ENCODE measurements around the gene ARHGAP24. TPM values are rescaled to one million over a fixed set of nuclear protein-coding genes. Genes with fewer than 3 reads are reported as not detected.
"Not testable (repeated sequence)": the region's sequence is repeated elsewhere in the genome, so short reads cannot be mapped to it uniquely, and the experiment has no call there.

Gene ARHGAP24
- total RNA-seq, 2 experiments from 2014 or later: not detected

- H3K36me3 Mint-ChIP-seq (ENCODE audit: low read depth): no peaks in the 10 kb centered on the region
- ChIA-PET CTCF (no interaction called here), POLR2A (no interaction called here)
- H3K9me3 Mint-ChIP-seq: no peaks in the 10 kb centered on the region
- no peak for DNase-seq
- no peak overlapping the region for H3K4me3 Mint-ChIP-seq
- H3K27me3 Mint-ChIP-seq: no peaks in the 10 kb centered on the region
- H3K27ac Mint-ChIP-seq: no peak overlapping the region
- no peaks in the 10 kb centered on the region for H3K4me1 Mint-ChIP-seq
Measured at GRCh38 chr4:85952528-85952927, 477.6 kb downstream of the ARHGAP24 start.

GRCh38 chr4:85952972-85953650 lies 478.2 kb downstream of the ARHGAP24 start:
- DNase-seq: no peak
- Mint-ChIP-seq H3K27ac (no peak overlapping the region), H3K36me3 (ENCODE audit: low read depth) (no peaks in the 10 kb centered on the region), H3K27me3 (no peaks in the 10 kb centered on the region), H3K9me3 (no peaks in the 10 kb centered on the region), H3K4me1 (no peaks in the 10 kb centered on the region), H3K4me3 (no peak overlapping the region)
- ChIA-PET POLR2A (no interaction called here), CTCF (no interaction called here)

DNA sequence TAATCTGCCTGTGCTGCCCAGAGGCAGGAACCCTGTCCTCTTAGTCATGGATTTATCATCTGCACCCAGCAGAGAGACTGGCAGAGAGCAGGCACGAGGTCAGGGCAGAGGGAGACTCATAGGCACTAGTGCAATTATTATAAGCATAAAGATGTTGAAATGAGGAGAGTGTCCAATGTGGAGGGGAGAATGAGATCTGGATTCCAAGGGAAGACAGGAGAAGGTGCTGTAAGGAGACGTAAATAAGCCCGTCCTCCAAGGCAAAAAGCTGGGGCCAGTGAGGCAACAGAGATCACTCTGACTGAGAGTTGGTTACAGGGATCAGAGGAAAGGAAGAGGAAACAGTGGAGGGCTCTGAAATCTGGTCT lies 478.7 kb downstream of the ARHGAP24 start:
- POLR2A ChIA-PET: no interaction called here
- no peaks in the 10 kb centered on the region for H3K27me3 Mint-ChIP-seq

DNA sequence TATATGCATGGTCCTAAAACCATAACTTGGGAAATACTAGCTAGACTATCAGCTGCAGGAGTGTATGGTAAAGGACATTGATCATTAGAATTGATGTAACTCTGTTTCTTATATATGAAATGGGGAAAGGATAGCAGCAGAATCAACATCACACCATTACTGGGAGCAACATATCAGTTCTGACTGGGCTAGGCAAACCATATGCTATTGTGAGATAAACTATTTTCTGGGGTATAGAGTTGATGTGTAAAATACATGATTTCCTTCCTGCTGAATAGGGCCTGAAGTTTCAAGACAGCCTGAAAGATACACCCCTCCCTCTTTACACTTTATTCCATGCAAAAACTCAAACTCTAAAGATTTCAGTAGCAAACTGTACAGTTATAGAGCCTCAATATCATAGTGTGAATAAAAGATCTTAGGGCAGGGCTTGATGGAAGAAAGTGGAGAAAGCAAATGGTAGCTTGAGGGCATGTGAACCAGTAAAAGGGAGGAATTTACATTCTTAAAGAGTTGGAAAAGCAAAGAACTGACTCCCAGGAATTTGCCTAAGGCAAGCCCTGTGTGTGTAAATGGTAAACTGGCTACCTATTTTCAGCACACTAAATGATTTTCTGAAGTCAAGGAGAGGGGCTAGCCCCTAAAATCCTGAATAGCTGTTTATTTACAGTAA lies 480.8 kb downstream of the ARHGAP24 start:
- no peak for DNase-seq
- H3K27ac Mint-ChIP-seq: no peak overlapping the region
- no peaks in the 10 kb centered on the region for H3K27me3 Mint-ChIP-seq
- ChIA-PET CTCF (no interaction called here), POLR2A (no interaction called here)
- no peaks in the 10 kb centered on the region for H3K36me3 Mint-ChIP-seq (ENCODE audit: low read depth)
- no peaks in the 10 kb centered on the region for H3K4me1 Mint-ChIP-seq
- H3K4me3 Mint-ChIP-seq: no peak overlapping the region
- H3K9me3 Mint-ChIP-seq: no peaks in the 10 kb centered on the region

More for the DNA sequence above, 478.7 kb downstream of the ARHGAP24 start:
- Mint-ChIP-seq H3K27ac (no peak overlapping the region), H3K9me3 (no peaks in the 10 kb centered on the region), H3K36me3 (ENCODE audit: low read depth) (no peaks in the 10 kb centered on the region), H3K4me1 (no peaks in the 10 kb centered on the region), H3K4me3 (no peak overlapping the region)
- DNase-seq: no peak
- CTCF ChIA-PET: no interaction called here

DNA sequence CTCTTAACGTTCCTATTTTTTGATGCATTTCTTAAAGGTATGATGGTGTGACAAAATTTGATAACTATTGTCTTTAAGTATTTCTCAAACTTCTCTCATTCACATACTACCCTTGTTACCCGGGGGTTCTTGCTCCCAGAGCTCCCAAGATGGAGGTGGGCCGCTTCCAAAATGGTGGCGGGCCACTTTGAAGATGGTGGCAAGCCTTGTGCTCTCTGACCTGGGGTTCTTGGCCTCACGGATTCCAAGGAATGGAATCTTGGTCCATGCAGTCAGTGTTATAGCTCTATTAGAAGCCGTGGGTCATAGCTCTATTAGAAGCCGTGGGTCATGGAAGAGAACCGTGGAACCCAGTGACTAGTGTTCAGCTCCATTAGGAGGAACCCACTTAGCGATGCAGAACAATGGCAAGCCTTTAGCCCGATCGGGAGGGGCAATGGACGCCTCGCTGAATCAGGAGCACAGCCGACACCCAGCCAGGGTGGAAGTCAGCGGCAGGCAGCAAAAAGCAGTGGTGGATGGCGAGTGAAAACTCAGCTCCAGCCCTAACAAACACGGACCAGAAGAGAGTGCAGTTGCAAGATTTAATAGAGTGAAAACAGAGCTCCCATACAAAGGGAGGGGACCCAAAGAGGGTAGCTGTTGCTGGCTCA lies 481.5 kb downstream of the ARHGAP24 start:
- H3K27me3 Mint-ChIP-seq: no peaks in the 10 kb centered on the region
- POLR2A ChIA-PET: no interaction called here

GRCh38 chr4:85961887-85962286 lies 486.9 kb downstream of the ARHGAP24 start:
- Mint-ChIP-seq H3K4me3 (no peak overlapping the region), H3K9me3 (no peaks in the 10 kb centered on the region), H3K27ac (no peak overlapping the region), H3K4me1 (no peaks in the 10 kb centered on the region), H3K36me3 (ENCODE audit: low read depth) (no peaks in the 10 kb centered on the region), H3K27me3 (no peaks in the 10 kb centered on the region)
- no peak for DNase-seq
- ChIA-PET POLR2A (no interaction called here), CTCF (no interaction called here)

More for the DNA sequence above, 481.5 kb downstream of the ARHGAP24 start:
- no peaks in the 10 kb centered on the region for H3K9me3 Mint-ChIP-seq
- no peak overlapping the region for H3K27ac Mint-ChIP-seq
- H3K4me3 Mint-ChIP-seq: no peak overlapping the region
- H3K4me1 Mint-ChIP-seq: no peaks in the 10 kb centered on the region
- no peaks in the 10 kb centered on the region for H3K36me3 Mint-ChIP-seq (ENCODE audit: low read depth)
- CTCF ChIA-PET: no interaction called here
- DNase-seq: no peak

DNA sequence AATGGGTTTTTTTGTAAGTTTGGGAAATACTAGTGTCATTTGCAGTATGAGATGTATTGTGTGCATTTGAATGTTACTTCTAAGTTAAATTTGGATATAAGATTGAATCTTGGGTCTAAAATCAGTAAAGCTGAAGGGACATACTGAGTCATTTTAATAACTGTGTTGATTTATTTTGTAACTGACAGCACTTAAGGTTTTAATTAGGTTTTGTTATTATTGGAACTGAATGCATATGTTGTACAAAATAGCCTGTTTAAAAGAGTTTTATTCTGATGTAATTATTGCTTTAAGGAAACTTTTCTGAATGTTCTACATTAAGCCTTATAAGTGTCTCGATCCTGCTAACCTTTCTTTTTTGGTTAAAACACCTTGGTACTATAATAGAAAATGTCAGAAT lies 488.3 kb downstream of the ARHGAP24 start:
- DNase-seq: no peak

GRCh38 chr4:85964298-85964697 lies 489.3 kb downstream of the ARHGAP24 start:
- POLR2A ChIA-PET: no interaction called here
- Mint-ChIP-seq H3K4me1 (no peaks in the 10 kb centered on the region), H3K9me3 (no peaks in the 10 kb centered on the region), H3K27ac (no peak overlapping the region), H3K4me3 (no peak overlapping the region), H3K27me3 (no peaks in the 10 kb centered on the region), H3K36me3 (ENCODE audit: low read depth) (no peaks in the 10 kb centered on the region)
- no peak for DNase-seq
- CTCF ChIA-PET: no interaction called here

More for the DNA sequence above, 488.3 kb downstream of the ARHGAP24 start:
- H3K36me3 Mint-ChIP-seq (ENCODE audit: low read depth): no peaks in the 10 kb centered on the region
- H3K4me1 Mint-ChIP-seq: no peaks in the 10 kb centered on the region
- H3K27me3 Mint-ChIP-seq: no peaks in the 10 kb centered on the region
- H3K9me3 Mint-ChIP-seq: no peaks in the 10 kb centered on the region
- H3K27ac Mint-ChIP-seq: no peak overlapping the region
- CTCF ChIA-PET: no interaction called here
- no peak overlapping the region for H3K4me3 Mint-ChIP-seq
- POLR2A ChIA-PET: no interaction called here

- H3K9me3 Mint-ChIP-seq; H3K36me3 Mint-ChIP-seq (ENCODE audit: low read depth); H3K27ac Mint-ChIP-seq; POLR2A ChIA-PET; H3K27me3 Mint-ChIP-seq; CTCF ChIA-PET; H3K4me3 Mint-ChIP-seq; DNase-seq; H3K4me1 Mint-ChIP-seq: not testable (repeated sequence)
Measured at GRCh38 chr4:85965017-85965416, 490.1 kb downstream of the ARHGAP24 start.

DNA sequence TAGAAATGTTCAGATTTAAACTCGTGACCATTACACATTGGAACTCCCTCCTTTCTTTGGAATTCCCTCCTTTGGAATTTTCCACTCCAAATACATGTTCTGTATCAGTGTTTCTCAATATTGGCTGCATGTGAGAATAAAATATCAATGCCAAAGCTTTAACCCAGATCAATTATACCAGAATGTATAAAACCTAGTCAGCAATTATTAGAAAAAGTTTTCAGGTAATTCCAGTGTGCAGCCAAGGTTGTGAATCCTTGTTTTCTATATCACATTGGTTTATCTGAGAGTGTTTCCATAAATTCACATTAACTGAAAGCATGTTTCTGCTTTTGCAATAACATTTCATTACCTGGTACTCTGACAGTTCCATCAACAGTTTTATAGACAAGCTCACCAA lies 490.6 kb downstream of the ARHGAP24 start:
- ChIA-PET POLR2A (no interaction called here), CTCF (no interaction called here)
- H3K9me3 Mint-ChIP-seq: no peaks in the 10 kb centered on the region

GRCh38 chr4:85966373-85966772 lies 491.4 kb downstream of the ARHGAP24 start:
- Mint-ChIP-seq H3K27ac (no peak overlapping the region), H3K4me3 (no peak overlapping the region), H3K9me3 (no peaks in the 10 kb centered on the region), H3K27me3 (no peaks in the 10 kb centered on the region), H3K36me3 (ENCODE audit: low read depth) (no peaks in the 10 kb centered on the region), H3K4me1 (no peaks in the 10 kb centered on the region)
- DNase-seq: no peak
- ChIA-PET POLR2A (no interaction called here), CTCF (no interaction called here)

More for the DNA sequence above, 490.6 kb downstream of the ARHGAP24 start:
- H3K4me1 Mint-ChIP-seq: no peaks in the 10 kb centered on the region
- no peak overlapping the region for H3K27ac Mint-ChIP-seq
- H3K36me3 Mint-ChIP-seq (ENCODE audit: low read depth): no peaks in the 10 kb centered on the region
- no peak overlapping the region for H3K4me3 Mint-ChIP-seq
- DNase-seq: no peak
- no peaks in the 10 kb centered on the region for H3K27me3 Mint-ChIP-seq

GRCh38 chr4:85967872-85968271 lies 492.9 kb downstream of the ARHGAP24 start:
- no peak overlapping the region for H3K27ac Mint-ChIP-seq
- POLR2A ChIA-PET: no interaction called here
- no peaks in the 10 kb centered on the region for H3K4me1 Mint-ChIP-seq
- H3K27me3 Mint-ChIP-seq: no peaks in the 10 kb centered on the region
- CTCF ChIA-PET: no interaction called here
- no peaks in the 10 kb centered on the region for H3K36me3 Mint-ChIP-seq (ENCODE audit: low read depth)
- no peaks in the 10 kb centered on the region for H3K9me3 Mint-ChIP-seq
- DNase-seq: no peak
- H3K4me3 Mint-ChIP-seq: no peak overlapping the region

GRCh38 chr4:85968945-85969819 lies 494.2 kb downstream of the ARHGAP24 start:
- Mint-ChIP-seq H3K27ac (no peak overlapping the region), H3K27me3 (no peaks in the 10 kb centered on the region), H3K36me3 (ENCODE audit: low read depth) (no peaks in the 10 kb centered on the region), H3K4me3 (no peak overlapping the region), H3K9me3 (no peaks in the 10 kb centered on the region), H3K4me1 (no peaks in the 10 kb centered on the region)
- ChIA-PET POLR2A (no interaction called here), CTCF (no interaction called here)
- no peak for DNase-seq

All from activated CD4-positive, alpha-beta memory T cell treated with anti-CD3 and anti-CD28 coated beads, Interleukin-2, amount 10 ng/mL, durations not matched to agents 7 days and 5 days (primary cell).